Right cardiac atrium (tissue), 5 donors: ENCODE data around the gene NUB1. TPM values are rescaled to one million over a fixed set of nuclear protein-coding genes. Genes with fewer than 3 reads are reported as not detected.

Experiments
- ATAC-seq, 2 donors: fragments of 200-7000 bp; cut with Tn5 transposase; one replicate each; pipeline versions ENCODE4 v1.8.0 to v1.9.1; 2020; ENCODE audit warnings: moderate library complexity in 2 of 2, mild to moderate bottlenecking in 1 of 2
- DNase-seq, 3 donors: peaks; one replicate each; pipeline ENCODE4 v3.0.0-alpha.2; 2020
- H3K27ac ChIP-seq: one replicate; pipeline ENCODE4 v1.5.1; 2013; ENCODE audit warnings: mild to moderate bottlenecking, low read length, control low read depth, moderate library complexity
- H3K27me3 ChIP-seq: one replicate; pipeline ENCODE4 v1.6.1; 2013; ENCODE audit not compliant: control insufficient read depth, insufficient read depth
- H3K4me1 ChIP-seq: one replicate; pipeline ENCODE4 v1.6.1; 2013; ENCODE audit warnings: low read length; ENCODE audit not compliant: control insufficient read depth, insufficient read depth
- H3K4me3 ChIP-seq: one replicate; pipeline ENCODE4 v1.5.1; 2013; ENCODE audit warnings: low read length, control low read depth
- H3K9me3 ChIP-seq: one replicate; pipeline ENCODE4 v1.6.1; 2013; ENCODE audit warnings: low read length; ENCODE audit not compliant: control insufficient read depth
- WGBS: extraction: QIAGEN DNeasy Blood & Tissue Kit; methylation state at CpG from one replicate; pipeline ENCODE4 v1.1.7; 2013; 5-methylcytosine and 5-hydroxymethylcytosine counted together
- intact Hi-C, 4 donors: fragments of 100-400 bp; cut with DNase I; formaldehyde crosslinking; loops; one replicate each; pipeline versions ENCODE4 v1.11.0 to v1.14.0; 2022 to 2023
- polyA plus RNA-seq: library from polyadenylated mRNA; stranded (reverse); fragments of 200-250 nt; gene quantifications from one replicate; pipeline ENCODE4 v1.2.3, GENCODE V29; 2013
- total RNA-seq, 4 donors: library from RNA; stranded (reverse); fragmentation: NEBNext Ultra II Directional; extraction: Animal tissue kit (Norgen Biotek cat#: 25700); gene quantifications; one replicate each; pipeline ENCODE4 v1.2.1, GENCODE V29; 2021
- donor health status: healthy with polysubstance abuse.
- donor health status: DM: no; HTN: yes; CAD: no.
- donor health status: DM: no; HTN: no; CAD: no.
- donor health status: DM: no; HTN: yes; CAD: no; lungs with severe emphysema.
- donor health status: DM: yes; HTN: yes; CAD: no.

The NUB1 gene
- total and polyA plus RNA-seq, 5 donors: 24.1 to 42.4 (median 38.6) TPM

- Histone ChIP-seq H3K4me3 (no peak overlapping the region), H3K27ac (no peak overlapping the region), H3K4me1 (no peaks in the 10 kb centered on the region), H3K9me3 (no peaks in the 10 kb centered on the region), H3K27me3 (no peaks in the 10 kb centered on the region)
- WGBS: 86% methylated on average over 10 of the region's 10 CpGs
- no peak for DNase-seq
- no peak for ATAC-seq
- intact Hi-C loops: no loop called here
These were observed 64.0 kb downstream of the NUB1 start for GRCh38 chr7:151405588-151405987.

- no peaks in the 10 kb centered on the region for H3K4me1 ChIP-seq
- WGBS: 91% methylated on average over 24 of the region's 24 CpGs
- ATAC-seq (no peak), DNase-seq (peak in 1 of 3 donors; percentile 36)
- no peaks in the 10 kb centered on the region for H3K9me3 ChIP-seq
- H3K4me3 ChIP-seq: no peak overlapping the region
- no peaks in the 10 kb centered on the region for H3K27me3 ChIP-seq
- intact Hi-C loops: no loop called here
- H3K27ac ChIP-seq: no peak overlapping the region
These were observed 64.7 kb downstream of the NUB1 start for GRCh38 chr7:151406051-151406875.

GRCh38 chr7:151406886-151407583 lies 65.4 kb downstream of the NUB1 start:
- no peak for ATAC-seq
- Histone ChIP-seq H3K9me3 (no peaks in the 10 kb centered on the region), H3K4me3 (no peak overlapping the region), H3K27ac (no peak overlapping the region), H3K4me1 (no peaks in the 10 kb centered on the region), H3K27me3 (no peaks in the 10 kb centered on the region)
- whole genome bisulfite sequencing: 88% methylated on average over 9 of the region's 9 CpGs
- DNase-seq: no peak
- intact Hi-C loops: no loop called here

- intact Hi-C loops: no loop called here
- Histone ChIP-seq H3K9me3 (no peaks in the 10 kb centered on the region), H3K27ac (no peak overlapping the region), H3K4me1 (no peaks in the 10 kb centered on the region), H3K27me3 (no peaks in the 10 kb centered on the region), H3K4me3 (no peak overlapping the region)
- ATAC-seq (no peak), DNase-seq (no peak)
- 87% methylated on average over 7 of the region's 7 CpGs for WGBS
These were observed 66.9 kb downstream of the NUB1 start for GRCh38 chr7:151408498-151408838.

- Histone ChIP-seq H3K9me3 (no peaks in the 10 kb centered on the region), H3K27me3 (no peaks in the 10 kb centered on the region), H3K27ac (no peak overlapping the region), H3K4me1 (no peaks in the 10 kb centered on the region), H3K4me3 (peak overlapping the region; percentile 53)
- ATAC-seq (no peak), DNase-seq (peak in 2 of 3 donors; percentile 39 to 42)
- WGBS: 18% methylated on average over 61 of the region's 61 CpGs
- intact Hi-C loops: no loop called here
These were observed 67.4 kb downstream of the NUB1 start for GRCh38 chr7:151408839-151409666.

- no peaks in the 10 kb centered on the region for H3K9me3 ChIP-seq
- H3K27ac ChIP-seq: no peak within 1 kb of the TSS
- H3K4me1 ChIP-seq: no peaks in the 10 kb centered on the region
- ATAC-seq (peak; percentile 12 to 45), DNase-seq (peak in 1 of 3 donors; percentile 50)
- no peaks in the 10 kb centered on the region for H3K27me3 ChIP-seq
- 1% methylated on average over 75 of the region's 75 CpGs for WGBS
- intact Hi-C loops: no loop called here
- peak within 1 kb of the TSS; percentile 53 for H3K4me3 ChIP-seq
These were observed 68.2 kb downstream of the NUB1 start, which contains the start of gene WDR86 for GRCh38 chr7:151409667-151410404. TSS of gene WDR86 (minus strand) at chr7:151410038. CDS start at chr7:151409589, 449 bp downstream.

- Histone ChIP-seq H3K4me3 (peak overlapping the region; percentile 53), H3K9me3 (no peaks in the 10 kb centered on the region), H3K27me3 (no peaks in the 10 kb centered on the region), H3K27ac (no peak overlapping the region), H3K4me1 (no peaks in the 10 kb centered on the region)
- ATAC-seq (peak; percentile 42 to 44), DNase-seq (peak in 1 of 3 donors; percentile 62)
- WGBS: 23% methylated on average over 55 of the region's 55 CpGs
- intact Hi-C loops: no loop called here
These were observed 69.1 kb downstream of the NUB1 start for GRCh38 chr7:151410405-151411390.

GRCh38 chr7:151411551-151411950 lies 69.9 kb downstream of the NUB1 start:
- Histone ChIP-seq H3K9me3 (no peaks in the 10 kb centered on the region), H3K4me3 (no peak overlapping the region), H3K27me3 (no peaks in the 10 kb centered on the region), H3K27ac (no peak overlapping the region), H3K4me1 (no peaks in the 10 kb centered on the region)
- ATAC-seq: no peak
- DNase-seq: no peak
- intact Hi-C loops: no loop called here
- WGBS: 67% methylated on average over 6 of the region's 6 CpGs

- no peaks in the 10 kb centered on the region for H3K4me1 ChIP-seq
- no peak overlapping the region for H3K4me3 ChIP-seq
- intact Hi-C loops: no loop called here
- no peak for DNase-seq
- 77% methylated on average over 4 of the region's 4 CpGs for WGBS
- no peaks in the 10 kb centered on the region for H3K27me3 ChIP-seq
- no peak for ATAC-seq
- H3K9me3 ChIP-seq: no peaks in the 10 kb centered on the region
- no peak overlapping the region for H3K27ac ChIP-seq
These were observed 70.7 kb downstream of the NUB1 start for GRCh38 chr7:151412318-151412717.
